Measurements from ENCODE around the gene EXOC6B.

- TF ChIP-seq CTCF (conservative IDR thresholded peaks at IDR 0.05) (no peak), EZH2 (IDR thresholded peaks at IDR 0.05; ENCODE audit: low read depth) (no peak)
Measured at GRCh38 chr2:72830273-72830672, 4.4 kb upstream of the EXOC6B start.
